Measurements from ENCODE around the gene SH3GL1. TPM values are rescaled to one million over a fixed set of nuclear protein-coding genes. Genes with fewer than 3 reads are reported as not detected.

Gene SH3GL1
- total RNA-seq, 1 donor from 2014 or later, result 96.6 TPM

DNA sequence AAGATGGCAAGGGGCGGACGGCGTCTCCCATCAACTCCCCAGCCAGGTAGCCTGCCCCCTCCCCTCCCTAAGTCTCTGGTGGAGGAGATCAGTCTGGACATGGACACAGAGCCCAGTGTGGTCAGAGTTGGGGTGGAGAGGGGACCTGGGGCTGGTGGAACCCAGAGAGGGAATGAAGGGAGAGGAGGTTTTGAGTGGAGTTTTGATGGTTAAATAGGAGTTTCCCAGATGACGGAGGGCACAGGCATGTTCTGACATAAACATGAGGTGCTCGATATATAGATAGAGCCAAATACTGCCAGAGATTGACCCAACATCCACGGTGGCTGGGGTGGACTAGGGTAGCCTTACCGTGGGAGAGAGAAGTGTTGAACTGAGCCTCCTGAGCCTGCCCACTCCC lies 81.9 kb downstream of the SH3GL1 start:
- Mint-ChIP-seq H3K9me3 (ENCODE audit: low read depth) (no peaks in the 10 kb centered on the region), H3K27me3 (ENCODE audit: low read depth) (no peaks in the 10 kb centered on the region), H3K4me1 (ENCODE audit: low read depth) (no peaks in the 10 kb centered on the region), H3K4me3 (ENCODE audit: unreplicated experiment) (no peak overlapping the region), H3K36me3 (ENCODE audit: low read depth) (peaks cover 14% of the 10 kb centered on the region), H3K27ac (ENCODE audit: unreplicated experiment) (no peak overlapping the region)
- no peak for DNase-seq (ENCODE audit: low spot score)
- TF ChIP-seq, protein P1, sequence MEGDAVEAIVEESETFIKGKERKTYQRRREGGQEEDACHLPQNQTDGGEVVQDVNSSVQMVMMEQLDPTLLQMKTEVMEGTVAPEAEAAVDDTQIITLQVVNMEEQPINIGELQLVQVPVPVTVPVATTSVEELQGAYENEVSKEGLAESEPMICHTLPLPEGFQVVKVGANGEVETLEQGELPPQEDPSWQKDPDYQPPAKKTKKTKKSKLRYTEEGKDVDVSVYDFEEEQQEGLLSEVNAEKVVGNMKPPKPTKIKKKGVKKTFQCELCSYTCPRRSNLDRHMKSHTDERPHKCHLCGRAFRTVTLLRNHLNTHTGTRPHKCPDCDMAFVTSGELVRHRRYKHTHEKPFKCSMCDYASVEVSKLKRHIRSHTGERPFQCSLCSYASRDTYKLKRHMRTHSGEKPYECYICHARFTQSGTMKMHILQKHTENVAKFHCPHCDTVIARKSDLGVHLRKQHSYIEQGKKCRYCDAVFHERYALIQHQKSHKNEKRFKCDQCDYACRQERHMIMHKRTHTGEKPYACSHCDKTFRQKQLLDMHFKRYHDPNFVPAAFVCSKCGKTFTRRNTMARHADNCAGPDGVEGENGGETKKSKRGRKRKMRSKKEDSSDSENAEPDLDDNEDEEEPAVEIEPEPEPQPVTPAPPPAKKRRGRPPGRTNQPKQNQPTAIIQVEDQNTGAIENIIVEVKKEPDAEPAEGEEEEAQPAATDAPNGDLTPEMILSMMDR (IDR thresholded peaks at IDR 0.05), result no peak

DNA sequence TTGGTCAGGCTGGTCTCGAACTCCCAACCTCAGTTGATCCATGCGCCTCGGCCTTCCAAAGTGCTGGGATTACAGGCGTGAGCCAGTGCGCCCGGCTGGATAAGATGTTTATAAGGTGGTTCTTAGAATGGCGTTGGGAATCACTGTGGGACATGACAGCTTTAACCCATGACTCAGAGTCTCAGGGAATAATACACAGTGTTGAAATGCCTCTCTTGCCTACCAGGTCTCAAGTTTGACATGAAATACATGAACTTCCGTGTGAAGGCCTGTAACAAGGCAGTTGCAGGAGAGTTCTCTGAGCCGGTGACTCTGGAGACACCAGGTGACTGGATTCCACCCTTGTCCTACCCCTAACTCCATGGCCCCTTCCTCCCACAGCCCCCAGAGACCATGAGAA lies 83.4 kb downstream of the SH3GL1 start:
- Mint-ChIP-seq H3K9me3 (ENCODE audit: low read depth) (no peaks in the 10 kb centered on the region), H3K27ac (ENCODE audit: unreplicated experiment) (no peak overlapping the region), H3K27me3 (ENCODE audit: low read depth) (no peaks in the 10 kb centered on the region), H3K4me1 (ENCODE audit: low read depth) (no peaks in the 10 kb centered on the region), H3K4me3 (ENCODE audit: unreplicated experiment) (no peak overlapping the region), H3K36me3 (ENCODE audit: low read depth) (peaks cover 14% of the 10 kb centered on the region)
- TF ChIP-seq, protein P1 (IDR thresholded peaks at IDR 0.05), result no peak
- DNase-seq (ENCODE audit: low spot score), result no peak

DNA sequence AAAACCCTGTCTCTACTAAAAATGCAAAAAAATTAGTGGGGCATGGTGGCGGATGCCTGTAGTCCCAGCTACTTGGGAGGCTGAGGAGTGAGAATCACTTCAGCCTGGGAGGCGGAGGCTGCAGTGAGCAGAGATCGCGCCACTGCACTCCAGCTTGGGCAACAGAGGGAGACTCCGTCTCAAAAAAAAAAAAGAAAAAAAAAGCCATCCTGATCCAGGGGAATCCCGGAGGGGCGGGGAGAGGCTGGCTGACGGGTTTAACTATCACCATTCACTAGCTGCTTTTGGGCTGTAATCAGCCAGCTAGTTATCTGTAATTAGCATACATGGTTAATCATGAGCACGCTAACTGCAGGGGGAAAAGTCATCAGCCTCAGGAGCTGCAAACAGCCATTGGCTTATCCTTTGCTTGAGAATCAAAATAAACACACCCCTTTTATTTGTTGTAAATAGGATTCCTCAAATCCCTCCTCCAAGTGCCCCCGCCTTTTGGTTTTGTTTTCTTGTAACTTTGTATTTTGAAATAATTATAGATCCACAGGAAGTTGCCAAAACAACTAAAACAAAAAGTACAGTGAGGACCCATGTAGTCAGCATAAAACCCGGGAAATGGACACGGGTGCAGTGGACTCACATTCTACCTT lies 86.4 kb downstream of the SH3GL1 start:
- Mint-ChIP-seq H3K4me3 (ENCODE audit: unreplicated experiment) (no peak overlapping the region), H3K4me1 (ENCODE audit: low read depth) (no peaks in the 10 kb centered on the region), H3K9me3 (ENCODE audit: low read depth) (no peaks in the 10 kb centered on the region), H3K27ac (ENCODE audit: unreplicated experiment) (no peak overlapping the region), H3K36me3 (ENCODE audit: low read depth) (peaks cover 7% of the 10 kb centered on the region), H3K27me3 (ENCODE audit: low read depth) (no peaks in the 10 kb centered on the region)
- DNase-seq (ENCODE audit: low spot score), result no peak
- TF ChIP-seq, protein P1 (IDR thresholded peaks at IDR 0.05), result no peak

Small RNA genes within 50 kb of the gene (microRNA-seq; reads per million reads assigned to microRNA genes)
- gene MIR4746 (ENCODE audit: borderline number of aligned reads), result 2.8 reads per million

Other genes with a start within 250 kb of the SH3GL1 start
- gene CREB3L3, start 246.9 kb downstream of the SH3GL1 start, total RNA-seq, result not detected in 3 replicates
- gene SIRT6, start 218.0 kb downstream of the SH3GL1 start, total RNA-seq, result 19.5 to 21.9 TPM (median 19.7 TPM) in 3 replicates
- gene ANKRD24, start 217.9 kb downstream of the SH3GL1 start, total RNA-seq, result 0.47 to 1.3 TPM (median 0.92 TPM) in 3 replicates
- 1.2 to 2.6 TPM (median 1.2 TPM) in 3 replicates for gene EBI3, start 171.0 kb downstream of the SH3GL1 start, total RNA-seq
- 12.2 to 13.7 TPM (median 13.3 TPM) in 3 replicates for gene YJU2, start 153.5 kb downstream of the SH3GL1 start, total RNA-seq
- not detected in 3 replicates for gene SHD, start 121.3 kb downstream of the SH3GL1 start, total RNA-seq
- gene TMIGD2, start 98.2 kb downstream of the SH3GL1 start, total RNA-seq, result not detected in 3 replicates
- 8.8 to 13.7 TPM (median 11.6 TPM) in 3 replicates for gene FSD1, start 95.9 kb downstream of the SH3GL1 start, total RNA-seq
- 0.85 to 2.0 TPM (median 1.0 TPM) in 3 replicates for gene STAP2, start 61.7 kb downstream of the SH3GL1 start, total RNA-seq
- gene MPND, start 57.0 kb downstream of the SH3GL1 start, total RNA-seq, result 13.6 to 14.9 TPM (median 14.1 TPM) in 3 replicates
- 6.6 to 20.5 TPM (median 7.1 TPM) in 3 replicates for gene CHAF1A, start 2.1 kb upstream of the SH3GL1 start, total RNA-seq
- gene UBXN6, start 57.2 kb upstream of the SH3GL1 start, total RNA-seq, result 83.7 to 90.2 TPM (median 86.9 TPM) in 3 replicates
- 50.0 to 66.5 TPM (median 51.7 TPM) in 3 replicates for gene HDGFL2, start 71.8 kb upstream of the SH3GL1 start, total RNA-seq
- gene PLIN4, start 117.9 kb upstream of the SH3GL1 start, total RNA-seq, result 0.05 TPM in 2 of 3 replicates, not detected in the other
- not detected in 3 replicates for gene PLIN5, start 134.7 kb upstream of the SH3GL1 start, total RNA-seq
- not detected in 3 replicates for gene LRG1, start 139.5 kb upstream of the SH3GL1 start, total RNA-seq
- 4.2 to 5.3 TPM (median 4.3 TPM) in 3 replicates for gene SEMA6B, start 159.1 kb upstream of the SH3GL1 start, total RNA-seq
- gene TNFAIP8L1, start 239.0 kb upstream of the SH3GL1 start, total RNA-seq, result 2.0 to 4.2 TPM (median 3.9 TPM) in 3 replicates

Measured in chondrocyte (in vitro differentiated cells).